ENCODE data around the gene SHC3. TPM values are rescaled to one million over a fixed set of nuclear protein-coding genes. Genes with fewer than 3 reads are reported as not detected.

Gene SHC3
- total RNA-seq, 2 donors from 2014 or later = 0.95 to 1.3 TPM

DNA sequence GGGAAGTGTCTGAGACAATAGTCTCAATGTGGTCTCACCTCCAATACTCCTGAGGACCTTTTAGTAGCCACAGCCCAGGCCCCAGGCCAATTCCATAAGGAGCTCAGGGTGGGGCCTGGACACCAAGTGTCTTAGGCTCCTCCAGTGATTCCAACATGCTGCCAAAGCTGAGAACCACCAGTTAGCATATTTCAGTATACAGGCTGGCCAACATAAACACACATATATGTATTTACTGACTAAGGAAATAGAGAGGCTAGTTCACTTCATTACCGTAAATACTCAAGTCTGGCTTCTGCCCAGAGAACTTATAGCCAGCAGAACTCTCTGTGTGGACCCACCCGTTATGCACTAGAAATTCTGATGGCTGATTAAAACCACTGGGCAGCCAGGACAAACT, 163.3 kb downstream of the SHC3 start:
- H3K9ac ChIP-seq (ENCODE audit: extremely low read depth, low read length, poor library complexity, severe bottlenecking) = no peak overlapping the region
- TF ChIP-seq, protein P1, sequence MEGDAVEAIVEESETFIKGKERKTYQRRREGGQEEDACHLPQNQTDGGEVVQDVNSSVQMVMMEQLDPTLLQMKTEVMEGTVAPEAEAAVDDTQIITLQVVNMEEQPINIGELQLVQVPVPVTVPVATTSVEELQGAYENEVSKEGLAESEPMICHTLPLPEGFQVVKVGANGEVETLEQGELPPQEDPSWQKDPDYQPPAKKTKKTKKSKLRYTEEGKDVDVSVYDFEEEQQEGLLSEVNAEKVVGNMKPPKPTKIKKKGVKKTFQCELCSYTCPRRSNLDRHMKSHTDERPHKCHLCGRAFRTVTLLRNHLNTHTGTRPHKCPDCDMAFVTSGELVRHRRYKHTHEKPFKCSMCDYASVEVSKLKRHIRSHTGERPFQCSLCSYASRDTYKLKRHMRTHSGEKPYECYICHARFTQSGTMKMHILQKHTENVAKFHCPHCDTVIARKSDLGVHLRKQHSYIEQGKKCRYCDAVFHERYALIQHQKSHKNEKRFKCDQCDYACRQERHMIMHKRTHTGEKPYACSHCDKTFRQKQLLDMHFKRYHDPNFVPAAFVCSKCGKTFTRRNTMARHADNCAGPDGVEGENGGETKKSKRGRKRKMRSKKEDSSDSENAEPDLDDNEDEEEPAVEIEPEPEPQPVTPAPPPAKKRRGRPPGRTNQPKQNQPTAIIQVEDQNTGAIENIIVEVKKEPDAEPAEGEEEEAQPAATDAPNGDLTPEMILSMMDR (conservative IDR thresholded peaks at IDR 0.05) = no peak
- no peak for DNase-seq
- no peaks in the 10 kb centered on the region for H3K27me3 Mint-ChIP-seq (ENCODE audit: insufficient read depth)
- H3K9me3 ChIP-seq (ENCODE audit: control insufficient read depth, low read length) = no peaks in the 10 kb centered on the region
- H3K36me3 Mint-ChIP-seq (ENCODE audit: low read depth) = no peaks in the 10 kb centered on the region
- no peaks in the 10 kb centered on the region for H3K27me3 ChIP-seq (ENCODE audit: control insufficient read depth, insufficient read depth, low read length, poor library complexity, severe bottlenecking)
- no peak overlapping the region for H3K27ac ChIP-seq (ENCODE audit: low read depth, low read length)
- no peak overlapping the region for H3K4me3 Mint-ChIP-seq
- no peaks in the 10 kb centered on the region for H3K36me3 ChIP-seq (ENCODE audit: control insufficient read depth, insufficient read depth, low read length)
- H3K9me3 Mint-ChIP-seq = peaks cover 3% of the 10 kb centered on the region
- peaks cover 8% of the 10 kb centered on the region for H3K4me1 Mint-ChIP-seq
- H3K4me1 ChIP-seq (ENCODE audit: control insufficient read depth, insufficient read depth, low read length) = no peaks in the 10 kb centered on the region
- 97 to 100% methylated on average over 1 to 2 of the region's 2 CpGs for WGBS, 2 experiments (ENCODE audit: insufficient coverage in 1 of 2, insufficient read length in 1 of 2)
- H3K27ac Mint-ChIP-seq = no peak overlapping the region
- no peak overlapping the region for H3K4me3 ChIP-seq (ENCODE audit: low read length)

DNA sequence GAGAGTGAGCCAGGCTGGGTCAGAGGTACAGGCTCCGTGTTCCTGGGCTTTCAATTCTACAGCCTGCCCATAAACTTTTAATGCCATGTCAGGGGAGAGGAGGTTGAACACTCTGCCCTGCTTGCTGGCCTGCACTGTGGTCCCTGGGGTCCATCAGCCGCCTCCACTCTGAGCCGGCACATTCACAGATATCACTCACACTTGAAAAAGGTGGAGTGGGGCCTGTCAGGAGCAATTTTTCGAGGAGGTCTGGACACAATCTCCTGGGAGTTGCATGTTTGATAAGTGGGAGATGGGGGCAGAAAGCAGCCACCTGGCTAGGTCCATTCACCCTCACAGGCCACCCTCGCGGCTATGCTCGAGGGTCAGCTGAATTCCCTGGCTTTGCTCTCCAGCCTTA, 164.5 kb downstream of the SHC3 start:
- Histone ChIP-seq H3K27me3 (ENCODE audit: control insufficient read depth, insufficient read depth, low read length, poor library complexity, severe bottlenecking) (no peaks in the 10 kb centered on the region), H3K9ac (ENCODE audit: extremely low read depth, low read length, poor library complexity, severe bottlenecking) (no peak overlapping the region), H3K36me3 (ENCODE audit: control insufficient read depth, insufficient read depth, low read length) (no peaks in the 10 kb centered on the region), H3K9me3 (ENCODE audit: control insufficient read depth, low read length) (no peaks in the 10 kb centered on the region), H3K27ac (ENCODE audit: low read depth, low read length) (no peak overlapping the region), H3K4me3 (ENCODE audit: low read length) (no peak overlapping the region), H3K4me1 (ENCODE audit: control insufficient read depth, insufficient read depth, low read length) (no peaks in the 10 kb centered on the region)
- DNase-seq = no peak
- Mint-ChIP-seq H3K4me1 (peaks cover 8% of the 10 kb centered on the region), H3K27ac (no peak overlapping the region), H3K27me3 (ENCODE audit: insufficient read depth) (no peaks in the 10 kb centered on the region), H3K9me3 (peaks cover 3% of the 10 kb centered on the region), H3K4me3 (no peak overlapping the region), H3K36me3 (ENCODE audit: low read depth) (no peaks in the 10 kb centered on the region)
- TF ChIP-seq, protein P1 (conservative IDR thresholded peaks at IDR 0.05) = no peak
- whole genome bisulfite sequencing, 2 experiments (ENCODE audit: insufficient coverage in 1 of 2, insufficient read length in 1 of 2) = 81 to 93% methylated on average over 3 to 7 of the region's 7 CpGs

DNA sequence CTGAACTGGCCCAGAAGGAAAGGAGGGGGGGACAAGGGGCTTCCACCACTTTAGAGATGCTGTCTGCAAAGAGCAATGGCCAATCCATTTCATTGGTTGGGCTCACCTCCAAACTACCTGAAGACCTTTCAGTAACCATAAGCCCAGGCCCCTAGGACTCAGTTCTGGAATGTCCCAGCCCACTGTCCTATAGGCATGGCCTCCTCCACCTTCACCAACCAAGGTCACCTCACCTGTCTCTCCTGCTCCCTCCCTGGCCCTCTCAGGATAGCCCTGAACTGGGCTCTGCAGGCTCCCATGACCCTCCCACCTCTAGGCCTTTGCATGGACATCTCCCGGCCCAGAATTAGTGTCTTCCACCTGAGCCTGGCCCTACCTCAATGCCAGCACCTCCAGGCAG, 165.0 kb downstream of the SHC3 start:
- Histone ChIP-seq H3K27ac (ENCODE audit: low read depth, low read length) (no peak overlapping the region), H3K4me1 (ENCODE audit: control insufficient read depth, insufficient read depth, low read length) (no peaks in the 10 kb centered on the region), H3K9ac (ENCODE audit: extremely low read depth, low read length, poor library complexity, severe bottlenecking) (no peak overlapping the region), H3K36me3 (ENCODE audit: control insufficient read depth, insufficient read depth, low read length) (no peaks in the 10 kb centered on the region), H3K4me3 (ENCODE audit: low read length) (no peak overlapping the region), H3K9me3 (ENCODE audit: control insufficient read depth, low read length) (no peaks in the 10 kb centered on the region), H3K27me3 (ENCODE audit: control insufficient read depth, insufficient read depth, low read length, poor library complexity, severe bottlenecking) (no peaks in the 10 kb centered on the region)
- Mint-ChIP-seq H3K36me3 (ENCODE audit: low read depth) (no peaks in the 10 kb centered on the region), H3K4me3 (no peak overlapping the region), H3K27me3 (ENCODE audit: insufficient read depth) (no peaks in the 10 kb centered on the region), H3K27ac (no peak overlapping the region), H3K9me3 (peaks cover 3% of the 10 kb centered on the region), H3K4me1 (peaks cover 10% of the 10 kb centered on the region)
- DNase-seq = no peak
- WGBS, 2 experiments (ENCODE audit: insufficient coverage in 1 of 2, insufficient read length in 1 of 2) = 83% methylated on average over 1 of the region's 1 CpG; no CpG with 5 or more reads in 1 of the 2 experiments
- TF ChIP-seq, protein P1 (conservative IDR thresholded peaks at IDR 0.05) = no peak
